HG02943 (cell line): ENCODE data around the gene SLC13A2.

ENCODE experiments used
- ATAC-seq: cut with Tn5 transposase; IDR thresholded peaks from one replicate; pipeline ENCODE4 v1.9.1; 2021; ENCODE audit warnings: mild to moderate bottlenecking, low read depth, moderate library complexity; ENCODE audit not compliant: unreplicated experiment

Gene SLC13A2

GRCh38 chr17:28532050-28532960 is 58.9 kb downstream of the SLC13A2 start:
- ATAC-seq: no peak

DNA sequence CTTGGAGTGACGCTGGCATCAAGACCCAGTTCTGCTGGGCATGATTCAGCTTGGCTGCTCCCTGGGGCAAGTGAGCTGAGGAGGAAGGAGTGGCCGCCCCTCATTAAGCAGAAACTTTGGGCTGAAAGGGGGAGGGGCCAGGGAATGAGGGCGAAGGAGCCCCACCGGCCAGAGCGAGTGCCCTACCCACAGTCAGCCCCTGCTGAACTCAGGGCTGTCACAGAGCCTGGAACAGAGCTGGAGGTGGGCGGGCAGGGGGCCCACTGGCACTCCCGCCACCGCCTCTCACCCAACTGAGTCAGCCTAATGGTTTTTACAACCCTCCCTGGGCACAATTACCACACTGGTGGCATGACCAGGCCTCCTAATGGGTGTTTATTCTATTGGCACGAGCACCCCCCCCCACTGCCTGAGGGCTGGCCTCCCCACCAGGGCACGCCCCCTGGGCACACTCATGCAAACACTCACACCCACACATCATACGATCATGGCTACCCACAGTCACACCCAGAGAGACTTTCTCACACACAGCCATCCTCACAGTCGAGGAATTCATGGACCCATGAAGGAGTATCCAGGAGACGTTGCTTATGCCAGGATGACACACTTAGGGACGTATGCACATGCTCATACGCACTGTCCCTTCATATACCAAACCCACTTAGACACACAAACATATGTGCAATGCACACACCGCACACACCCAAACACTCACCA is 59.8 kb downstream of the SLC13A2 start:
- no peak for ATAC-seq

- ATAC-seq: no peak
These were observed 61.4 kb downstream of the SLC13A2 start for GRCh38 chr17:28534740-28535375.

DNA sequence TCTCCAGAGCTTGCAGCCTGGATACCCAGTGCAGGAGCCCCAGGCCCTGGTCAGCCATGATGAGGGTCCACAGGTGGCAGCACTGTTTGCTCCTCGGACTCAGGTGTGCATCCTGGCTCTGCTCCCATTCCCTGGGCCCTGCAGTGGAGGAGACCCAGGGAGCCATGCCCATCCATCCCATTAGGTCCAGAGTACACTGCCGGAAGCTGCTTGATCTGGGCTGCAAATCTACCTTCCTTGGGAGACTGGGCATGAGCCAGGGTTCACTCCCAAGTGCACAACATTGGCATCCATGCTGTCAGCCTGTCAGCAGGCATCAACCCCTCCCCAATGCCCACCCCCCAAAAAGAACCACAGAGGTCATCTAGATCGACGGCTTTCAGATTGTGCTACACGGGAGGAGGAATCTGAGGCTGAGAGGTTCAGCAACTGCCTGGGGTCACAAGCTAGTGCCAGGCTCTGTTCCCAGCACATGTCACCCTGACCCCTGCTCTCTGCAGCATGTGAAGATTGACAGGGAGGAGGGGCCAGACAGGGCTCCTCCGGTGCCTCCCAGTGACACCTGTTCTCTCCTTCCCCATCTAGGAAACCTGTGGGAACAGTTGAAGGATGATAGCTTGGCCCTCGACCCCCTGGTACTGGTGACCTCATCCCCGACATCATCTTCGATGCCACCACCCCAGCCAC is 63.2 kb downstream of the SLC13A2 start:
- no peak for ATAC-seq

DNA sequence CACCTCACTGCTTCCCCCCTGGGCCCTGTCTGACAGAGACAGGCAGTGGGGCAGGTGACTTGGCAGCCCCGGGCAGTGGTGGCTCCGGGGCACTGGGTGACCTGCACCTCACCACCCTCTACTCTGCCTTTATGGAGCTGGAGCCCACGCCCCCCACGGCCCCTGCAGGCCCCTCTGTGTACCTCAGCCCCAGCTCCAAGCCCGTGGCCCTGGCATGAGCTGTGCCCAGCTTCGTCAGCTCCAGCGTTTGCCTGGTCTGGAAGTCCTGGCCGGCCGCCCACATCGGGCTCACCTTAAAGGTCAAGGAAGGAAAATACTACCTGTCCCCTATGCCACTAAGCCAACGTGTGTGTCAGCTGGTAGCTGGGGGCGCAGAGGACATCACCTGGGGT is 63.8 kb downstream of the SLC13A2 start:
- ATAC-seq: no peak

- no peak for ATAC-seq
These were observed 65.0 kb downstream of the SLC13A2 start for GRCh38 chr17:28538296-28538895.

DNA sequence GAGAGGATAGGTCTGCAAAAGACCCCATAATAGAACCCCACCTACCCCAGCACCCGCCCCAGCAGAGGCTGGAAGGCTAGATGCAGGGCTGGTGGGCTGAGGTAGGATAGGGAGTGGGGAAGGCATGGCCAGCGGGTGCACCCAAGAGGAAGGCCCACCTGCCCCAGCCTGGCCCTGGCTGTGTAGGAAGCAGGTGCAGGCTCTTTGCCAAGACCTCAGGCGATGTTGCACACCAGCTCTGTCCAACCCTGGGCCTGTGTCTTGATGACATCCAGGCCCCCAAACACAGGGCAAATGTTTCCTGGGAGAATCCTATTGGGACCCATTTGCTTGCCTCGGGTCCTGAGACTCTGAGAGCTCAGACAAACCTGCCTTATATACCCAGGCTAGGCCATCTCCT is 66.8 kb downstream of the SLC13A2 start:
- ATAC-seq: no peak

GRCh38 chr17:28541439-28541838 is 68.0 kb downstream of the SLC13A2 start:
- ATAC-seq: no peak

- ATAC-seq: no peak
These were observed 71.1 kb downstream of the SLC13A2 start for GRCh38 chr17:28544402-28545140.

GRCh38 chr17:28545141-28545503 is 71.7 kb downstream of the SLC13A2 start:
- no peak for ATAC-seq

DNA sequence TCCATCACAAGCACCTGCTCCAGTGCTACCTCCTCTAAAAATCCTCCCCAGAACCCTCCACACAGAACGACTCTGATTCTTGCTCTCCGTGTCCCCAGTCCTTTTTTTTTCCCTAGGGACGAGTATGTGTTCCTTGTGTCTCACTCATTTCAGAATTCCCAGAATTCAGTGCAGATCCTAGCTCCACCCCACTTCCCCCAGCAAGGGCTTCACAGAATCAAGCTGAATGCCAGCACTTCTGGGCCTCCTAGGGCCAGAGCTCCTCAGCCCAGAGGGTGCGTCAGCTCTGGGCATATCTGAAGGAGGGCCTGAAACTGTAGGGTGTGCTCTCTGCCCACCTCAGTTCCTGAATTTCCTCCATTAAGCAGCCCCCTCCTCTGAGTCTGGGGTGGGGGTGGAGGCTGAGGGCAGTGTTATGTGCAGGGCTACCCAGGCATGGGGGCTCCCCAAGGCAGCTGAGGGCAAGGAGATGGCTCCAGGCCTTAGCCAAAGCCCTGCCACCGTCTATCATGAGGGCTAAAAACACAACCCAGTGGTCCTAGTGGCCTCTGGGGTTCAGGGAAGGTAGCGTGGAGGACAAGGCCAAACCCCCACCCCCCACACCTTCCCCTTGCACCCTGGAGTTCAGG is 72.5 kb downstream of the SLC13A2 start:
- ATAC-seq: no peak

- ATAC-seq: no peak
These were observed 73.7 kb downstream of the SLC13A2 start for GRCh38 chr17:28547096-28547622.
